Fibroblast of pulmonary artery (primary cell): ENCODE results near the gene FYB1.
A peak's percentile ranks its signal among the peaks of the same experiment; 100 is the strongest.

Experiments
- DNase-seq: peaks from one replicate; pipeline ENCODE4 v3.0.0-alpha.2; 2010; ENCODE audit warnings: low read depth
- H3K4me3 ChIP-seq: replicated peaks from 2 replicates; pipeline ENCODE4 v1.5.1; 2011; ENCODE audit warnings: low read depth, mild to moderate bottlenecking, control low read depth, low read length, moderate library complexity
- TF ChIP-seq, protein P1 (sequence below): IDR thresholded peaks from 2 replicates; pipeline ENCODE4 v1.5.1; 2011; ENCODE audit warnings: mild to moderate bottlenecking, control low read depth, low read length, inconsistent platforms; ENCODE audit errors: missing control alignments

FYB1 gene

GRCh38 chr5:39256477-39257235 lies 37.3 kb upstream of the FYB1 start:
- peak; percentile 87 for DNase-seq
- TF ChIP-seq, protein P1, sequence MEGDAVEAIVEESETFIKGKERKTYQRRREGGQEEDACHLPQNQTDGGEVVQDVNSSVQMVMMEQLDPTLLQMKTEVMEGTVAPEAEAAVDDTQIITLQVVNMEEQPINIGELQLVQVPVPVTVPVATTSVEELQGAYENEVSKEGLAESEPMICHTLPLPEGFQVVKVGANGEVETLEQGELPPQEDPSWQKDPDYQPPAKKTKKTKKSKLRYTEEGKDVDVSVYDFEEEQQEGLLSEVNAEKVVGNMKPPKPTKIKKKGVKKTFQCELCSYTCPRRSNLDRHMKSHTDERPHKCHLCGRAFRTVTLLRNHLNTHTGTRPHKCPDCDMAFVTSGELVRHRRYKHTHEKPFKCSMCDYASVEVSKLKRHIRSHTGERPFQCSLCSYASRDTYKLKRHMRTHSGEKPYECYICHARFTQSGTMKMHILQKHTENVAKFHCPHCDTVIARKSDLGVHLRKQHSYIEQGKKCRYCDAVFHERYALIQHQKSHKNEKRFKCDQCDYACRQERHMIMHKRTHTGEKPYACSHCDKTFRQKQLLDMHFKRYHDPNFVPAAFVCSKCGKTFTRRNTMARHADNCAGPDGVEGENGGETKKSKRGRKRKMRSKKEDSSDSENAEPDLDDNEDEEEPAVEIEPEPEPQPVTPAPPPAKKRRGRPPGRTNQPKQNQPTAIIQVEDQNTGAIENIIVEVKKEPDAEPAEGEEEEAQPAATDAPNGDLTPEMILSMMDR: no peak
- no peak overlapping the region for H3K4me3 ChIP-seq

DNA sequence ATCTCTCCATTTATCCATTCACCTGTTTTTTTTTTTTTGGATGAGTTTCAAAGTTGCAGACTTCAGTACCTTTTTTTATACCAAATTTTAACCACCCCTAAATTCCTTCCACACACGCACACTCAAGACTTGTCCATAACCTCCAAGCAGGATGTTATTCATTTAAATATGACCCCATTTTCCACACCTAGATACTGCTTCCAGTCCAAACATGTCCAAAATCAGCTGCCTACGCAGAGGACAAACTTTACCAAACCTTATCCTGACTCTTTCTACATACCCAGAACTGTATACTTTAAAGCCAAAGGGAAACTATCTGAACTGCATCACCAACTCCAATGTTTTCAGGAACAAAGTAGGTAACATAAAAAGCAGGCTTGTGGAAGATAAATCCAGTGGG lies 36.0 kb upstream of the FYB1 start:
- TF ChIP-seq, protein P1: no peak
- no peak overlapping the region for H3K4me3 ChIP-seq
- DNase-seq: no peak

GRCh38 chr5:39254671-39255070 lies 35.3 kb upstream of the FYB1 start:
- TF ChIP-seq, protein P1: no peak
- H3K4me3 ChIP-seq: no peak overlapping the region
- no peak for DNase-seq

DNA sequence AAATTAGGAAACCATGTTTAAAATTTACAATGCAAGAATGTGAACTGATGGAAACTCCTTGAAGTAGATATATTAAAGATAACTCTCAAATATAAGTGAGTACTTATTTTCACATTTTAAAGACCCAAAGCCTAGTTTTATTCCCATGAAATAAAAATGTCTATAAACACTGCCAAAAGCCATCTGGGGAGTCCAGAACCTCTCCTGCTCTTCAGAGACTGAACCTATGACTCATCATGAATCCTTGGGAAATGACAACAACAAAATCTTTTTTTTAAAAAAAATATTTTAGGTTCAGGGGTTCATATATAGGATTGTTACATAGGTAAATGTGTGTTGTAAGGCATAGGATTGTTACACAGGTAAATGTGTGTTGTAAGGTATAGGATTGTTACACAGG lies 33.8 kb upstream of the FYB1 start:
- DNase-seq: peak; percentile 36
- H3K4me3 ChIP-seq: no peak overlapping the region
- TF ChIP-seq, protein P1: no peak

DNA sequence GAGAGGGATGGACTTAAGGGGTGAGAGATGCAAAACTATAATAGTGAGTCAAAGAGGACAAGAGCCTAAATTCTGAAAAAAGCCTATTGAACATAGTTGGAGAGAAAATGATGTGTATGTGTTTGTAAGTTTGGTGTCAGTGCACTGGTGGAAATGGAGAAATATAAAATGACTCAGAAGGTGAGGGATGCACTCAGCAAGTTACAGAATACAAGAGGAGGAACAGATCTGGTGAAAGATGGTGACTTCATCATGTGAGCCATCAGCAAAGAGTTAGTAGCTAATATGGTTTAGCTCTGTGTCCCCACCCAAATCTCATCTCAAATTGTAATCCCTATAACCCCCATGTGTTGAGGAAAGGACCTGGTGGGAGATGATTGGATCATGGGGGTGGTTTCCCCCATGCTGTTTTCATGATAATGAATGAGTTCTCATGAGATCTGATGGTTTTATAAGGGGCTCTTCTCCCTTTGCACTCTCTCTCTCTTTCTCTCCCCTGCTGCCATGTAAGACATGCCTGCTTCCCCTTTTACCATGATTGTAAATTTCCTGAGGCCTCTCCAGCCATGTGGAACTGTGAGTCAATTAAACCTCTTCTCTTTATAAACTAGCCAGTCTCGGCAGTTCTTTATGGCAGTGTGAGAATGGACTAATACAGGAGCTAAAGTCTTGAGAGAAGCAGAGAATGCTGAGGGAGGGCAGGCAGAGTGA lies 30.4 kb upstream of the FYB1 start:
- TF ChIP-seq, protein P1: no peak
- DNase-seq: no peak
- no peak overlapping the region for H3K4me3 ChIP-seq

DNA sequence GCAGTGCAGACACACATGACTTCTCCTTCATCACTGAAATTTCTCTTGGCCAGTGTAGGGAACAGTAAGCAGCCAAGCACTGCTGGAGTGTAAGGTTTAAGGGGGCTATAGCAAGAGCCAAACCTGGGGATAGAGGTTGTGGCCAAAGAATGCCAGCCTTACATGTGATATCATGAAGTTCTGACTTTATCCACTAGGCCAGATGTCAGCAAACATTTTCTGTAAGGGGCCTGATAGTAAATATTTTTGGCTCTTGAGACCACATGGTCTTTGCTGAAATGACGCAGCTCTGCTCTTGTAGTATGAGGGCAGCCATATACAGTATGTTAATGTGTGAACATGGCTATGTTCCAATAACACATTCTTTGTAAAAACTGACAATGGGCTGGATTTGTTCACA lies 29.7 kb upstream of the FYB1 start:
- no peak overlapping the region for H3K4me3 ChIP-seq
- TF ChIP-seq, protein P1: no peak
- DNase-seq: no peak
